ENCODE data around the gene FNIP2.

FNIP2 gene

GRCh38 chr4:158782551-158783360, 13.9 kb downstream of the FNIP2 start:
- DNase-seq (ENCODE audit: extremely low read depth, low read depth) = no peak
- no peak overlapping the region for H3K4me3 ChIP-seq (replicated peaks; ENCODE audit: low read depth, low read length)
- no peak for TF ChIP-seq CTCF (IDR thresholded peaks at IDR 0.05; ENCODE audit: low read depth, low read length, missing control alignments)

GRCh38 chr4:158783785-158784184, 15.0 kb downstream of the FNIP2 start:
- no peak for DNase-seq (ENCODE audit: extremely low read depth, low read depth)
- H3K4me3 ChIP-seq (replicated peaks; ENCODE audit: low read depth, low read length) = no peak overlapping the region
- no peak for TF ChIP-seq CTCF (IDR thresholded peaks at IDR 0.05; ENCODE audit: low read depth, low read length, missing control alignments)

DNA sequence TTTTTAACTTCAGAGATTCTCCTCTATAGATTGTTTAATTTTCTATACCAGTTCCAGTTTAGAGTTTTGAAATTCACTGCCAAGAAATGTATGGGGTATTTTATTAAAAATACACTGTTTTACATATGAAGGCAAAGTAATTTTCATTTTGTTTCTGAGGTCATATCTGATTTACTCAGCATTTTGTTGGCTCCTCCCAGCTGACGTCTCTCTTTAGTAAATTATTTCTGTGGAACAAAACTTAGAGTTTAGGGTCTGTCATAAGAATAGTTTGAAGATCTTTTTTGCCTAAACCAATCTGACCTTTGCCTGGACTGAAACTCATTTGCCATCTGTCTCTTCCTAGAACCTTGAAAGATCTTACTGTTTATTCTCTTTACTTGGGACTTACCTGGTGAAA, 16.9 kb downstream of the FNIP2 start:
- TF ChIP-seq CTCF (IDR thresholded peaks at IDR 0.05; ENCODE audit: low read depth, low read length, missing control alignments) = no peak
- no peak for DNase-seq (ENCODE audit: extremely low read depth, low read depth)
- no peak overlapping the region for H3K4me3 ChIP-seq (replicated peaks; ENCODE audit: low read depth, low read length)

GRCh38 chr4:158786121-158786601, 17.3 kb downstream of the FNIP2 start:
- no peak for TF ChIP-seq CTCF (IDR thresholded peaks at IDR 0.05; ENCODE audit: low read depth, low read length, missing control alignments)
- H3K4me3 ChIP-seq (replicated peaks; ENCODE audit: low read depth, low read length) = no peak overlapping the region
- DNase-seq (ENCODE audit: extremely low read depth, low read depth) = no peak

- H3K4me3 ChIP-seq (replicated peaks; ENCODE audit: low read depth, low read length) = no peak overlapping the region
- DNase-seq (ENCODE audit: extremely low read depth, low read depth) = no peak
- no peak for TF ChIP-seq CTCF (IDR thresholded peaks at IDR 0.05; ENCODE audit: low read depth, low read length, missing control alignments)
Measured at GRCh38 chr4:158786955-158787354, 18.1 kb downstream of the FNIP2 start.

- DNase-seq (ENCODE audit: extremely low read depth, low read depth) = no peak
Measured at GRCh38 chr4:158787709-158788475, 19.1 kb downstream of the FNIP2 start.

More at GRCh38 chr4:158787709-158788475, 19.1 kb downstream of the FNIP2 start:
- no peak overlapping the region for H3K4me3 ChIP-seq (replicated peaks; ENCODE audit: low read depth, low read length)
- no peak for TF ChIP-seq CTCF (IDR thresholded peaks at IDR 0.05; ENCODE audit: low read depth, low read length, missing control alignments)

All from HFF-Myc (cell line).